C4-2B (cell line): ENCODE results near the gene KIF23.

Source experiments
- ZFX ChIP-seq: fragments of 450-650 bp; IDR thresholded peaks from 2 replicates; pipeline ENCODE4 v1.6.1; 2017
- TF ChIP-seq, protein P1 (sequence below): fragments of 450-650 bp; conservative IDR thresholded peaks from 2 replicates; pipeline ENCODE4 v1.5.1; 2017; ENCODE audit warnings: mild to moderate bottlenecking

DNA sequence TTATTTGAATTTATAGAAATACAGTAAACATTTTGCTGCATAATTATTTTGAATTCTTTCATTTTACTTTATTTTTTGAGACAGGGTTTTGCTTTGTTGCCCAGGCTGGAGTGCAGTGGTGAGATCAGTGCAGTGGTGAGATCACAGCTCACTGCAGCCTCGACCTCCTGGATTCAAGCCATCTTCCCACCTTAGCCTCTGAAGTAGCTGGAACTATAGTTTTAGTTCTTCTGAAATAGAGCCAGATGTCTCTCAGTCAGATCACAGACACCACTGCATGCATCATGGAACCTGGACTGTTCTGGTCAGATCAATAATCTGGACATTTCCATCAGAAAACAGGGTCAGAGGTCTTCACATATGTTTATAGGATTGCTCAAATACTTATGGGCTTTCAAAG is 46.3 kb downstream of the KIF23 start:
- TF ChIP-seq, protein P1, sequence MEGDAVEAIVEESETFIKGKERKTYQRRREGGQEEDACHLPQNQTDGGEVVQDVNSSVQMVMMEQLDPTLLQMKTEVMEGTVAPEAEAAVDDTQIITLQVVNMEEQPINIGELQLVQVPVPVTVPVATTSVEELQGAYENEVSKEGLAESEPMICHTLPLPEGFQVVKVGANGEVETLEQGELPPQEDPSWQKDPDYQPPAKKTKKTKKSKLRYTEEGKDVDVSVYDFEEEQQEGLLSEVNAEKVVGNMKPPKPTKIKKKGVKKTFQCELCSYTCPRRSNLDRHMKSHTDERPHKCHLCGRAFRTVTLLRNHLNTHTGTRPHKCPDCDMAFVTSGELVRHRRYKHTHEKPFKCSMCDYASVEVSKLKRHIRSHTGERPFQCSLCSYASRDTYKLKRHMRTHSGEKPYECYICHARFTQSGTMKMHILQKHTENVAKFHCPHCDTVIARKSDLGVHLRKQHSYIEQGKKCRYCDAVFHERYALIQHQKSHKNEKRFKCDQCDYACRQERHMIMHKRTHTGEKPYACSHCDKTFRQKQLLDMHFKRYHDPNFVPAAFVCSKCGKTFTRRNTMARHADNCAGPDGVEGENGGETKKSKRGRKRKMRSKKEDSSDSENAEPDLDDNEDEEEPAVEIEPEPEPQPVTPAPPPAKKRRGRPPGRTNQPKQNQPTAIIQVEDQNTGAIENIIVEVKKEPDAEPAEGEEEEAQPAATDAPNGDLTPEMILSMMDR = no peak
- TF ChIP-seq ZFX = no peak
